Osteocyte (in vitro differentiated cells): ENCODE results near the gene GRIK4. TPM values are rescaled to one million over a fixed set of nuclear protein-coding genes. Genes with fewer than 3 reads are reported as not detected.

Source experiments
- DNase-seq: peaks from one replicate; pipeline ENCODE4 v3.0.0; 2021; ENCODE audit warnings: mixed read lengths; ENCODE audit not compliant: unreplicated experiment; ENCODE audit errors: extremely low spot score
- H3K27ac Mint-ChIP-seq: one replicate; pipeline ENCODE4 v1.8.0; 2021; ENCODE audit warnings: mild to moderate bottlenecking, mixed read lengths; ENCODE audit not compliant: unreplicated experiment
- H3K27me3 Mint-ChIP-seq: one replicate; pipeline ENCODE4 v1.8.0; 2021; ENCODE audit warnings: mixed read lengths; ENCODE audit not compliant: unreplicated experiment
- H3K36me3 Mint-ChIP-seq: one replicate; pipeline ENCODE4 v1.8.0; 2021; ENCODE audit warnings: mixed read lengths; ENCODE audit not compliant: unreplicated experiment
- H3K4me1 Mint-ChIP-seq: one replicate; pipeline ENCODE4 v1.8.0; 2021; ENCODE audit warnings: mixed read lengths; ENCODE audit not compliant: unreplicated experiment
- H3K4me3 Mint-ChIP-seq: one replicate; pipeline ENCODE4 v1.8.0; 2021; ENCODE audit warnings: mild to moderate bottlenecking, moderate library complexity, mixed read lengths; ENCODE audit not compliant: unreplicated experiment
- H3K9me3 Mint-ChIP-seq: one replicate; pipeline ENCODE4 v1.8.0; 2021; ENCODE audit warnings: mixed read lengths; ENCODE audit not compliant: unreplicated experiment
- total RNA-seq: library from RNA; stranded (reverse); gene quantifications from 2 replicates; pipeline ENCODE4 v1.2.1, GENCODE V29; 2021
- TF ChIP-seq, protein P1 (sequence below): fragments of 200-600 bp; sonication (generic); IDR thresholded peaks from 2 replicates; pipeline ENCODE4 v1.5.0; 2021; ENCODE audit warnings: antibody characterized with exemption, mild to moderate bottlenecking, moderate library complexity

Gene GRIK4
- total RNA-seq, 1 donor from 2014 or later, result 0.11 TPM

DNA sequence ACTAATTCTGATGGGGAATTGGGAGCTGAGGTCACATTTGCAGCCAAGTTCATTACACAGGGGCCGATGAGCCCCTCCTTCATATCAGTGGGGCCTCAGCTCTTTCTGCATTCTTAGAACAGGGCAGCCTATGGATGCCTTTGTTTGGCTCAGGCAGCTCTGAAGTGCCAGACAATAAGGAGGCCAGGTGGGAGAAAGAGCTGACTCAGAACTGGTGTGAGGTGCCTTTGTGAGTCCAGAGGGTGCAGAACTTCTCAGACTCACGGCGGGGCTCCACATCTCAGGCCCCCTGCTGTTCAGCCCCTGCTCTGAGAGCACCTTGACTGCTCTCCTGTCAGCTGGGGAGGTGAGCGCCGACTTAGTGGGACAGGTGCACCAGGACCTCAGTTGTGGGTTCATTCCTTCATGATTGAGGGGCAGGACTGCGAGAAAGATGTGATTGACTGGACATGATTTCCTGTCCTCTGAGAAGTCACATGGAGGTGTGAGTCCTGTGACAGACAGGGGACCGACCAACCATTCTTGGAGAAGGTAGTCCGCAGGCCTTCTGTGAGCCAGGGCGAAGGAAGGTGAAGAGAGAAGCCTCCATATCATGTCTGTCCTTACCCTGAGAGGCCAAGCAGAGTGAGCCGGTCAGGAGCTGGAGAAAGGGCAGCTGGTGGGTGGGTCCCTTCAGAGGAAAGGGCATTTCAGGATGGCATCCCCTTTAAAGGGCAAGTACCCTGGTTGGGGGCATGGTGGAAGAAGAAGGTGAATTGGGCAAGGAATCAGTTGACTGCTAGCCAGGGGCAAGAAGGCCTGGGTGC lies 267.3 kb downstream of the GRIK4 start:
- Mint-ChIP-seq H3K9me3 (peaks cover 3% of the 10 kb centered on the region), H3K27me3 (no peaks in the 10 kb centered on the region), H3K4me3 (no peak overlapping the region), H3K36me3 (no peaks in the 10 kb centered on the region), H3K4me1 (no peaks in the 10 kb centered on the region), H3K27ac (no peak overlapping the region)
- DNase-seq, result peak; percentile 72
- TF ChIP-seq, protein P1, sequence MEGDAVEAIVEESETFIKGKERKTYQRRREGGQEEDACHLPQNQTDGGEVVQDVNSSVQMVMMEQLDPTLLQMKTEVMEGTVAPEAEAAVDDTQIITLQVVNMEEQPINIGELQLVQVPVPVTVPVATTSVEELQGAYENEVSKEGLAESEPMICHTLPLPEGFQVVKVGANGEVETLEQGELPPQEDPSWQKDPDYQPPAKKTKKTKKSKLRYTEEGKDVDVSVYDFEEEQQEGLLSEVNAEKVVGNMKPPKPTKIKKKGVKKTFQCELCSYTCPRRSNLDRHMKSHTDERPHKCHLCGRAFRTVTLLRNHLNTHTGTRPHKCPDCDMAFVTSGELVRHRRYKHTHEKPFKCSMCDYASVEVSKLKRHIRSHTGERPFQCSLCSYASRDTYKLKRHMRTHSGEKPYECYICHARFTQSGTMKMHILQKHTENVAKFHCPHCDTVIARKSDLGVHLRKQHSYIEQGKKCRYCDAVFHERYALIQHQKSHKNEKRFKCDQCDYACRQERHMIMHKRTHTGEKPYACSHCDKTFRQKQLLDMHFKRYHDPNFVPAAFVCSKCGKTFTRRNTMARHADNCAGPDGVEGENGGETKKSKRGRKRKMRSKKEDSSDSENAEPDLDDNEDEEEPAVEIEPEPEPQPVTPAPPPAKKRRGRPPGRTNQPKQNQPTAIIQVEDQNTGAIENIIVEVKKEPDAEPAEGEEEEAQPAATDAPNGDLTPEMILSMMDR, result no peak

GRCh38 chr11:120780239-120780638 lies 268.7 kb downstream of the GRIK4 start:
- Mint-ChIP-seq H3K27me3 (no peaks in the 10 kb centered on the region), H3K4me1 (no peaks in the 10 kb centered on the region), H3K27ac (no peak overlapping the region), H3K9me3 (no peaks in the 10 kb centered on the region), H3K36me3 (no peaks in the 10 kb centered on the region), H3K4me3 (no peak overlapping the region)
- TF ChIP-seq, protein P1, result no peak
- no peak for DNase-seq

- Mint-ChIP-seq H3K4me3 (no peak overlapping the region), H3K9me3 (no peaks in the 10 kb centered on the region), H3K27me3 (no peaks in the 10 kb centered on the region), H3K36me3 (no peaks in the 10 kb centered on the region), H3K4me1 (no peaks in the 10 kb centered on the region), H3K27ac (no peak overlapping the region)
- DNase-seq, result peak; percentile 60
- TF ChIP-seq, protein P1, result no peak
These were observed 270.1 kb downstream of the GRIK4 start for GRCh38 chr11:120781486-120782120.

DNA sequence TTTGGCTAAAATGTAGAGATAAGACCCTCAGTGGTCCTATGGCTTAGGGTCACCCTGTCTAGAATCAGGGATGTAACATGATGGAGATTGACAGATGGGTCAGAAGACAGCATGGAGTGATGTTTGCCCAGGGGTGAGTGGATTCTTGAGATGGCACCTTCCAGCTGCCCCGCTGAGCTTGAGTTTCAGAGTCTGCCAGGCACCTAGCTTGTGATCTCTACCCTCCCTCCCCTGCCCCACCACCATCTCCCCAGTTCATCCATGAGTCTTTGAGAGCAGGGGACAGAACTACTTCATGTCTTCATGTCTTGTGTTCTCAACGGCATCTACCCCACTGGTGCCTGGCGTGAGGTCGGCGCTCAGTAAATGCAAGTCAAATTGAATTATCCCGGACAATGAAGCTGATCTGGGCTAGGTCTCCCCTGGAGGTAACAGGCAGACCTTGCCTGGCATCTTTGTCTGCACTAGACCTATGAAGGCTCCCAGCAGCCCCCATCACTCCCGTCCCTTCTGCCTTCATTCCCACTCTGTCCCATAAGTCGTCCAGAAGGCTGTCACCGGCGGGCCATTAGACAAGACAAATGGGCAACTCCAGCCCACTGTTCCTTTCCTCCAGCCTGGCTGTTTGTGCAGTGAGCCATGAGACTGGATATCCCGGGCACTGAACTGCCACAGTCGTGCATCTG lies 273.2 kb downstream of the GRIK4 start:
- Mint-ChIP-seq H3K4me3 (no peak overlapping the region), H3K9me3 (no peaks in the 10 kb centered on the region), H3K27ac (no peak overlapping the region), H3K4me1 (no peaks in the 10 kb centered on the region), H3K27me3 (no peaks in the 10 kb centered on the region), H3K36me3 (no peaks in the 10 kb centered on the region)
- TF ChIP-seq, protein P1, result no peak
- peak; percentile 66 for DNase-seq

- DNase-seq, result peak; percentile 77
- no peak overlapping the region for H3K27ac Mint-ChIP-seq
- H3K4me3 Mint-ChIP-seq, result no peak overlapping the region
- TF ChIP-seq, protein P1, result no peak
- no peaks in the 10 kb centered on the region for H3K36me3 Mint-ChIP-seq
- no peaks in the 10 kb centered on the region for H3K9me3 Mint-ChIP-seq
- no peaks in the 10 kb centered on the region for H3K27me3 Mint-ChIP-seq
- no peaks in the 10 kb centered on the region for H3K4me1 Mint-ChIP-seq
These were observed 274.0 kb downstream of the GRIK4 start for GRCh38 chr11:120785576-120785975.
